GM12874 (cell line): ENCODE data around the gene DNAJC4.

Experiments
- CTCF ChIP-seq: IDR thresholded peaks from 2 replicates; pipeline ENCODE4 v1.5.1; 2011; ENCODE audit warnings: low read depth, mild to moderate bottlenecking, control low read depth, low read length, moderate library complexity; ENCODE audit not compliant: insufficient read depth

The DNAJC4 gene

GRCh38 chr11:64230171-64230984 is at the start of gene DNAJC4:
DNAJC4 (plus strand) TSS chr11:64230548; CDS start chr11:64230855, 307 bp downstream.
- TF ChIP-seq CTCF = no peak

- TF ChIP-seq CTCF = no peak
Observed at GRCh38 chr11:64180891-64181290, 49.5 kb upstream of the DNAJC4 start.

- TF ChIP-seq CTCF = no peak
Observed at GRCh38 chr11:64181506-64182411, 48.6 kb upstream of the DNAJC4 start.

- no peak for TF ChIP-seq CTCF
Observed at GRCh38 chr11:64183890-64184289, 46.5 kb upstream of the DNAJC4 start.

GRCh38 chr11:64185175-64185692 is 45.1 kb upstream of the DNAJC4 start:
- TF ChIP-seq CTCF = no peak

GRCh38 chr11:64185693-64186491 is 44.5 kb upstream of the DNAJC4 start, which contains the start of gene STIP1:
STIP1 (plus strand) TSS chr11:64186171; CDS start chr11:64186262, 91 bp downstream.
- TF ChIP-seq CTCF = peak; percentile 48
